Kidney epithelial cell (primary cell): ENCODE measurements around the gene DDX52. TPM values are rescaled to one million over a fixed set of nuclear protein-coding genes. Genes with fewer than 3 reads are reported as not detected.

Experiments used
- DNase-seq: peaks from one replicate; pipeline ENCODE4 v3.0.0-alpha.2; 2010; ENCODE audit warnings: low read depth
- H3K27me3 ChIP-seq: 2 replicates; pipeline ENCODE4 v1.6.0; 2011; ENCODE audit warnings: low read length; ENCODE audit not compliant: control insufficient read depth, insufficient read depth
- H3K36me3 ChIP-seq: 2 replicates; pipeline ENCODE4 v1.5.1; 2011; ENCODE audit warnings: low read length; ENCODE audit not compliant: control insufficient read depth, insufficient read depth
- H3K4me3 ChIP-seq: 2 replicates; pipeline ENCODE4 v1.5.1; 2011; ENCODE audit warnings: low read depth, mild to moderate bottlenecking, control low read depth, low read length
- total RNA-seq: library from RNA; depleted of rRNA; stranded (reverse); fragments of >200 nt; gene quantifications from 2 replicates; pipeline ENCODE4 v1.2.3, GENCODE V29; 2015
- TF ChIP-seq, protein P1 (sequence below): IDR thresholded peaks from 2 replicates; pipeline ENCODE4 v1.5.1; 2011; ENCODE audit warnings: mild to moderate bottlenecking, moderate library complexity, low read length, control low read depth, inconsistent platforms; ENCODE audit not compliant: insufficient read depth, poor library complexity, severe bottlenecking

DDX52 gene
- total RNA-seq, 1 donor from 2014 or later, result 35.6 TPM

DNA sequence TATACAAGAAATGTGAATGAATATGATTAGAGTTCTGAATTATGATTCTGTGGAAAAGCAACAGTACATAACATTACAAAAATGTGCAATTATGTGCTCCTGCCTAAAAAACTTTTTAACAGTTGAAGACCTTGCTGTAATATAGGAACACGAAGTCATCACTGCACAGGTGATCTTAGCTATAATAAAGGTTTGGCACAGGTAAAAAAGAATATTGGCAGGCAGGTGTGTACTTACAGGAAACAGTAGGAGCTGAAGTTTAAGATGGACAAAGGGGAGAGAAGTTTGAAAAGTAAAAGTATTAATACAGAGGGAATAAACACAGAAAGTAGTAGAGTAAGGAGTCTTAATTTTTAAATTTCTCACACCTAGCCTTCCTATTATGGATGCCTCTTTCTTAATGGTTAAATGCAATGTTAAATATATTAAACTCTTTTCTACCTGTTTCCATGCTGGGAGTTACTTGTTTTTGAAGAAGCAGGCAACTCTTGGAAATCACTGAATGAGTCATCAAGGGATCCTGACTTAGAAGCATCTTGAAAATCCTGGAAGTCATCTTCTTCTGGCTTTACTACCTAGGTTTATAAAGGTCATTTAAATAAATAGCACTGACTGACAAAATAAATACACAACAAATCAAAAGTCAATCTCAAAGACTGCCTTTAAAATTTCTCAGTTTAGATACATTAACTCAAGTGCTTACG is 74.7 kb downstream of the DDX52 start:
- DNase-seq, result no peak
- TF ChIP-seq, protein P1, sequence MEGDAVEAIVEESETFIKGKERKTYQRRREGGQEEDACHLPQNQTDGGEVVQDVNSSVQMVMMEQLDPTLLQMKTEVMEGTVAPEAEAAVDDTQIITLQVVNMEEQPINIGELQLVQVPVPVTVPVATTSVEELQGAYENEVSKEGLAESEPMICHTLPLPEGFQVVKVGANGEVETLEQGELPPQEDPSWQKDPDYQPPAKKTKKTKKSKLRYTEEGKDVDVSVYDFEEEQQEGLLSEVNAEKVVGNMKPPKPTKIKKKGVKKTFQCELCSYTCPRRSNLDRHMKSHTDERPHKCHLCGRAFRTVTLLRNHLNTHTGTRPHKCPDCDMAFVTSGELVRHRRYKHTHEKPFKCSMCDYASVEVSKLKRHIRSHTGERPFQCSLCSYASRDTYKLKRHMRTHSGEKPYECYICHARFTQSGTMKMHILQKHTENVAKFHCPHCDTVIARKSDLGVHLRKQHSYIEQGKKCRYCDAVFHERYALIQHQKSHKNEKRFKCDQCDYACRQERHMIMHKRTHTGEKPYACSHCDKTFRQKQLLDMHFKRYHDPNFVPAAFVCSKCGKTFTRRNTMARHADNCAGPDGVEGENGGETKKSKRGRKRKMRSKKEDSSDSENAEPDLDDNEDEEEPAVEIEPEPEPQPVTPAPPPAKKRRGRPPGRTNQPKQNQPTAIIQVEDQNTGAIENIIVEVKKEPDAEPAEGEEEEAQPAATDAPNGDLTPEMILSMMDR, result no peak
- H3K36me3 ChIP-seq, result peaks cover 3% of the 10 kb centered on the region
- H3K27me3 ChIP-seq, result no peaks in the 10 kb centered on the region
- H3K4me3 ChIP-seq, result no peak overlapping the region

DNA sequence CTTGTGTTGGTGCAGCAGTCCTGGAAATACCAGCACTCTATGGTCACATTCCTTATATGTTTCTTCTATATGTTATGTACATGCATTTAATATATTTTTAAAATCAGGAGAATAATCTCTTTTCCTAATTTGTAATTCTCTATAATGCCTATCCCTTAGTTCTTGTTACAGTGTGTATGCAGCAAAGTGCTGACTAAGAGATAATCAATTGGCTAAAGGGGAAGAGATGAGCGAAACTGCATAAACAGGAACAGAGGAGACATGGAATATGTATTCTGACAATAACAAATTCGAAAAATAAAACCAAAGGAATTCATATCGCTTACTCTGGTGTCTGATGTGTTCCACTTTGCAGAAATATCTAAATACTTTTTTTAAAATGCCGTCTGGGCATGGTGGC is 75.7 kb downstream of the DDX52 start:
- Histone ChIP-seq H3K27me3 (no peaks in the 10 kb centered on the region), H3K4me3 (no peak overlapping the region), H3K36me3 (peaks cover 3% of the 10 kb centered on the region)
- DNase-seq, result no peak
- TF ChIP-seq, protein P1, result no peak

DNA sequence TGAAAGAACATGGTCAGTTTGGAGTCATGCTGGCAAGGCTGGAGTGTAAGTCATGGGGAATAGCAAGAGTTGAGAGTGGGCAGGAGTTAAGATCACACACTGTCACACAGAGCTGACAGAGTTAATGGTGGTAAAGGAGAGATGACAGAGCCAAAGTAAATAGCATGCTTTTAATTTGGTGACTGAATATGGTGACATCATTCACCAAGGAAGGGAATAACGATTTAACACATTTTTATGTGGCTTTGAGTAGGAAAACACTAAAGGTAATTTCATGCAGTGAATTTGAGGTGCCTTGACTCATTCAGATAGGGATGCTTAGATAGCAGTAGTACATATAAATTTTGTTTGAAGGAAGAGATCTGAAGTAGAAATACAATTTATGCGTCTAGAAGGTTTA is 76.1 kb downstream of the DDX52 start:
- Histone ChIP-seq H3K4me3 (no peak overlapping the region), H3K36me3 (peaks cover 3% of the 10 kb centered on the region), H3K27me3 (no peaks in the 10 kb centered on the region)
- TF ChIP-seq, protein P1, result no peak
- no peak for DNase-seq

DNA sequence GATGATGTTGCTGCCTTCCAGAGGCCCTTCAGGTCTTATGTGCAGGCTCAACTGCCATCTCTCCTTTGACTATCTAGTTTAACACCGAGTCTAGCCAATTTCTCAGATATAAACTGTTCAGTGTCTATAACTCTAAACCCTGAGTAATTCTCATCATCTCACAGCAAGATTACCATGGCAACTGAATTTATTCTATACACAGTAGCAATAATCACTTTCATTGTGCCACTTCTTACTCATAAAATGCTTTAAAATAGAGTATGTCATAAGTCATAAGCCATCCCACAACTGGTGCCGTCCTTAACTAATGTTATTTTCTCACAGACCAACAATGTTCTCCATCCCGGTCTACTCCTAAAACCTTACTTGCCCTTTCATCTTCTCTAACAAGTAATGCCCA is 79.0 kb downstream of the DDX52 start:
- peaks cover 3% of the 10 kb centered on the region for H3K36me3 ChIP-seq
- TF ChIP-seq, protein P1, result no peak

DNA sequence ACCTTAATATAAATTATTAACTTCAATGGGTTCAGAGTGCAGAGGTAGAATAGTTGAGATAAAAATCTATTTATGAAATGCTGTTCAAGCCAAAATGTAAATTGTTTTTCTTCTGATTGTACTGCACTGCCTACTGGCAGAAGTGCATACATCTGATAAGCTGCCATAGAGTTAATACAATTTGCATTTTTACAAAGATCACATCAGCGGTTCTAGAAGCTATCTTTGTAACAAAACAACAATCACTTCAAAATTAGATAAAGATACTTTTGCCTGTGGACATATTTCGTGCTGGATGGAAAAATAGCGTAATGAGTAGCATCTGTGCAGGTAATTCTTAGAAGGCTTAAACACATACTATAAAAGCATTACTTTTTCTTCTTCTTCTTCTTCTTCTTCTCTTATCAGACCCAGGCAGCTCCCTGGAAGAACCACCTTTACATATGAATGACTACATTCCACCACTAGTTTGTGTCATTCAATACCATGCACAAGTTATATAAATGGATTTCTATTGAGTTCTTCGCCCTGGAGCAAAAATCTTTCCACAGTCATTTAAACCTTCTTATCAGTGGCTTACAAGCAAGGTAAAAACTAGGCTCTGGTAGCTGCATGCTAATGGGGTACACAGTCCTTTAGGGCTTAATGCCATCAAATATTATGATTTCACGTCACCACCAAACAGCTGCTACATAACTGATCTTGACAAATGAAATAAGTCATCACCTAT is 81.1 kb downstream of the DDX52 start:
- TF ChIP-seq, protein P1, result no peak
- Histone ChIP-seq H3K36me3 (peaks cover 1% of the 10 kb centered on the region), H3K27me3 (no peaks in the 10 kb centered on the region), H3K4me3 (no peak overlapping the region)
- DNase-seq, result no peak

More for the DNA sequence above, 79.0 kb downstream of the DDX52 start:
- Histone ChIP-seq H3K27me3 (no peaks in the 10 kb centered on the region), H3K4me3 (no peak overlapping the region)
- DNase-seq, result no peak

Other genes starting within 250 kb of the DDX52 start
- 40.7 and 54.2 TPM in 2 replicates for gene ACACA, start 236.6 kb downstream of the DDX52 start, total RNA-seq
- gene TADA2A, start 236.6 kb downstream of the DDX52 start, total RNA-seq, result 14.5 and 25.1 TPM in 2 replicates
- 42.1 and 45.5 TPM in 2 replicates for gene DUSP14, start 153.6 kb downstream of the DDX52 start, total RNA-seq
- 21.1 and 25.1 TPM in 2 replicates for gene SYNRG, start 34.0 kb downstream of the DDX52 start, total RNA-seq
- 15.1 and 20.7 TPM in 2 replicates for gene HNF1B, start 101.6 kb upstream of the DDX52 start, total RNA-seq